Measurements from ENCODE around the gene CP. TPM values are rescaled to one million over a fixed set of nuclear protein-coding genes. Genes with fewer than 3 reads are reported as not detected.
"Not testable (repeated sequence)": the region's sequence is repeated elsewhere in the genome, so short reads cannot be mapped to it uniquely, and the experiment has no call there.

Gene CP
- total RNA-seq, 1 donor from 2014 or later = not detected

GRCh38 chr3:149231871-149232270, 10.2 kb upstream of the CP start:
- FAIRE-seq (no peak), DNase-seq (ENCODE audit: low spot score in 2 of 2) (no peak)

GRCh38 chr3:149227591-149228268, 6.1 kb upstream of the CP start:
- DNase-seq (ENCODE audit: low spot score in 2 of 2) (no peak), FAIRE-seq (no peak)

- FAIRE-seq = no peak
- DNase-seq (ENCODE audit: low spot score in 2 of 2) = no peak
Measured at GRCh38 chr3:149226776-149227175, 5.1 kb upstream of the CP start.

GRCh38 chr3:149224736-149225594, 3.3 kb upstream of the CP start:
- peak in 1 of 2 donors; percentile 16 for DNase-seq (ENCODE audit: low spot score in 2 of 2)
- no peak for FAIRE-seq

- no peak for FAIRE-seq
- no peak for DNase-seq (ENCODE audit: low spot score in 2 of 2)
Measured at GRCh38 chr3:149223461-149223820, 1.8 kb upstream of the CP start.

- not testable (repeated sequence) for FAIRE-seq; DNase-seq (ENCODE audit: low spot score in 2 of 2)
Measured at GRCh38 chr3:149219380-149220121, 2.1 kb downstream of the CP start.

GRCh38 chr3:149217347-149217746, 4.3 kb downstream of the CP start:
- DNase-seq (ENCODE audit: low spot score in 2 of 2) (no peak), FAIRE-seq (no peak)

- FAIRE-seq (no peak), DNase-seq (ENCODE audit: low spot score in 2 of 2) (no peak)
Measured at GRCh38 chr3:149216193-149216869, 5.3 kb downstream of the CP start.

GRCh38 chr3:149215515-149215914, 6.1 kb downstream of the CP start:
- no peak for DNase-seq (ENCODE audit: low spot score in 2 of 2)
- no peak for FAIRE-seq

GRCh38 chr3:149214702-149215101, 6.9 kb downstream of the CP start:
- no peak for DNase-seq (ENCODE audit: low spot score in 2 of 2)
- no peak for FAIRE-seq

GRCh38 chr3:149212386-149212785, 9.2 kb downstream of the CP start:
- FAIRE-seq = no peak
- no peak for DNase-seq (ENCODE audit: low spot score in 2 of 2)

GRCh38 chr3:149209431-149209830, 12.2 kb downstream of the CP start:
- DNase-seq (ENCODE audit: low spot score in 2 of 2) (no peak), FAIRE-seq (no peak)

GRCh38 chr3:149207475-149207874, 14.2 kb downstream of the CP start:
- FAIRE-seq (no peak), DNase-seq (ENCODE audit: low spot score in 2 of 2) (no peak)

GRCh38 chr3:149204390-149204991, 17.1 kb downstream of the CP start:
- FAIRE-seq (no peak), DNase-seq (ENCODE audit: low spot score in 2 of 2) (no peak)

- no peak for FAIRE-seq
- no peak for DNase-seq (ENCODE audit: low spot score in 2 of 2)
Measured at GRCh38 chr3:149203758-149204157, 17.9 kb downstream of the CP start.

- FAIRE-seq = no peak
Measured at GRCh38 chr3:149199474-149199873, 22.2 kb downstream of the CP start.

GRCh38 chr3:149198611-149199010, 23.0 kb downstream of the CP start:
- FAIRE-seq (no peak), DNase-seq (ENCODE audit: low spot score in 2 of 2) (no peak)

More at GRCh38 chr3:149199474-149199873, 22.2 kb downstream of the CP start:
- no peak for DNase-seq (ENCODE audit: low spot score in 2 of 2)

- DNase-seq (ENCODE audit: low spot score in 2 of 2) (no peak), FAIRE-seq (no peak)
Measured at GRCh38 chr3:149197669-149198068, 24.0 kb downstream of the CP start.

GRCh38 chr3:149196805-149197592, 24.6 kb downstream of the CP start:
- FAIRE-seq; DNase-seq (ENCODE audit: low spot score in 2 of 2): not testable (repeated sequence)
